IPS-18a (cell line): ENCODE results near the gene ARHGAP25.

Experiments used
- H3K27ac ChIP-seq: one replicate; pipeline ENCODE4 v1.5.1; 2013; ENCODE audit warnings: low read length
- H3K27me3 ChIP-seq: one replicate; pipeline ENCODE4 v1.6.1; 2013; ENCODE audit warnings: mild to moderate bottlenecking, low read length; ENCODE audit not compliant: control insufficient read depth, insufficient read depth
- H3K36me3 ChIP-seq: one replicate; pipeline ENCODE4 v1.6.1; 2013; ENCODE audit warnings: low read depth, low read length; ENCODE audit not compliant: control insufficient read depth
- H3K4me1 ChIP-seq: one replicate; pipeline ENCODE4 v1.6.1; 2013; ENCODE audit warnings: low read depth, low read length; ENCODE audit not compliant: control insufficient read depth
- H3K4me3 ChIP-seq: one replicate; pipeline ENCODE4 v1.5.1; 2013; ENCODE audit warnings: low read length
- H3K9ac ChIP-seq: one replicate; pipeline ENCODE4 v1.6.1; 2013; ENCODE audit warnings: mild to moderate bottlenecking, low read length, moderate library complexity
- H3K9me3 ChIP-seq: one replicate; pipeline ENCODE4 v1.6.1; 2013; ENCODE audit warnings: low read depth, low read length; ENCODE audit not compliant: control insufficient read depth

Gene ARHGAP25

GRCh38 chr2:68737711-68738110, 3.1 kb downstream of the ARHGAP25 start:
- Histone ChIP-seq H3K9me3 (no peaks in the 10 kb centered on the region), H3K9ac (no peak overlapping the region), H3K4me3 (no peak overlapping the region), H3K4me1 (no peaks in the 10 kb centered on the region), H3K27me3 (no peaks in the 10 kb centered on the region), H3K27ac (no peak overlapping the region), H3K36me3 (no peaks in the 10 kb centered on the region)

GRCh38 chr2:68738906-68739594, 4.4 kb downstream of the ARHGAP25 start:
- no peaks in the 10 kb centered on the region for H3K36me3 ChIP-seq
- H3K4me3 ChIP-seq, result no peak overlapping the region
- H3K9ac ChIP-seq, result no peak overlapping the region
- no peaks in the 10 kb centered on the region for H3K27me3 ChIP-seq
- no peak overlapping the region for H3K27ac ChIP-seq
- no peaks in the 10 kb centered on the region for H3K9me3 ChIP-seq
- no peaks in the 10 kb centered on the region for H3K4me1 ChIP-seq

- H3K4me1 ChIP-seq, result peaks cover 7% of the 10 kb centered on the region
Measured at GRCh38 chr2:68739595-68740399, 5.2 kb downstream of the ARHGAP25 start.

GRCh38 chr2:68740400-68740914, 5.8 kb downstream of the ARHGAP25 start:
- no peak overlapping the region for H3K27ac ChIP-seq
- no peak overlapping the region for H3K9ac ChIP-seq

More at GRCh38 chr2:68739595-68740399, 5.2 kb downstream of the ARHGAP25 start:
- H3K9ac ChIP-seq, result no peak overlapping the region
- H3K27ac ChIP-seq, result no peak overlapping the region
- no peaks in the 10 kb centered on the region for H3K9me3 ChIP-seq
- no peaks in the 10 kb centered on the region for H3K27me3 ChIP-seq
- H3K4me3 ChIP-seq, result no peak overlapping the region
- H3K36me3 ChIP-seq, result no peaks in the 10 kb centered on the region

GRCh38 chr2:68741238-68741637, 6.6 kb downstream of the ARHGAP25 start:
- Histone ChIP-seq H3K36me3 (no peaks in the 10 kb centered on the region), H3K27ac (no peak overlapping the region), H3K9me3 (no peaks in the 10 kb centered on the region), H3K27me3 (no peaks in the 10 kb centered on the region), H3K9ac (no peak overlapping the region), H3K4me3 (no peak overlapping the region), H3K4me1 (peaks cover 8% of the 10 kb centered on the region)

More at GRCh38 chr2:68740400-68740914, 5.8 kb downstream of the ARHGAP25 start:
- Histone ChIP-seq H3K27me3 (no peaks in the 10 kb centered on the region), H3K4me1 (peaks cover 8% of the 10 kb centered on the region), H3K4me3 (no peak overlapping the region), H3K36me3 (no peaks in the 10 kb centered on the region), H3K9me3 (no peaks in the 10 kb centered on the region)

GRCh38 chr2:68741805-68742306, 7.2 kb downstream of the ARHGAP25 start:
- Histone ChIP-seq H3K4me3 (no peak overlapping the region), H3K9me3 (no peaks in the 10 kb centered on the region), H3K27me3 (no peaks in the 10 kb centered on the region), H3K36me3 (no peaks in the 10 kb centered on the region), H3K4me1 (peaks cover 8% of the 10 kb centered on the region), H3K9ac (no peak overlapping the region), H3K27ac (no peak overlapping the region)

GRCh38 chr2:68742626-68743415, 8.2 kb downstream of the ARHGAP25 start:
- Histone ChIP-seq H3K27me3 (no peaks in the 10 kb centered on the region), H3K36me3 (no peaks in the 10 kb centered on the region), H3K4me3 (no peak overlapping the region), H3K4me1 (peaks cover 8% of the 10 kb centered on the region), H3K27ac (no peak overlapping the region), H3K9me3 (no peaks in the 10 kb centered on the region), H3K9ac (no peak overlapping the region)

- H3K4me3 ChIP-seq, result no peak overlapping the region
- H3K4me1 ChIP-seq, result peaks cover 8% of the 10 kb centered on the region
- H3K9me3 ChIP-seq, result no peaks in the 10 kb centered on the region
- no peaks in the 10 kb centered on the region for H3K36me3 ChIP-seq
- no peak overlapping the region for H3K9ac ChIP-seq
- H3K27ac ChIP-seq, result no peak overlapping the region
- H3K27me3 ChIP-seq, result no peaks in the 10 kb centered on the region
Measured at GRCh38 chr2:68743531-68743930, 8.9 kb downstream of the ARHGAP25 start.

GRCh38 chr2:68744366-68744912, 9.8 kb downstream of the ARHGAP25 start:
- no peaks in the 10 kb centered on the region for H3K36me3 ChIP-seq
- H3K9ac ChIP-seq, result no peak overlapping the region
- no peak overlapping the region for H3K4me3 ChIP-seq
- no peak overlapping the region for H3K27ac ChIP-seq
- peaks cover 8% of the 10 kb centered on the region for H3K4me1 ChIP-seq
- H3K27me3 ChIP-seq, result no peaks in the 10 kb centered on the region
- H3K9me3 ChIP-seq, result no peaks in the 10 kb centered on the region

- Histone ChIP-seq H3K36me3 (no peaks in the 10 kb centered on the region), H3K27ac (no peak overlapping the region), H3K9me3 (no peaks in the 10 kb centered on the region), H3K9ac (no peak overlapping the region), H3K4me3 (no peak overlapping the region), H3K4me1 (peaks cover 8% of the 10 kb centered on the region), H3K27me3 (no peaks in the 10 kb centered on the region)
Measured at GRCh38 chr2:68745006-68745405, 10.4 kb downstream of the ARHGAP25 start.

- no peak overlapping the region for H3K9ac ChIP-seq
- no peak overlapping the region for H3K27ac ChIP-seq
- H3K27me3 ChIP-seq, result no peaks in the 10 kb centered on the region
- no peaks in the 10 kb centered on the region for H3K36me3 ChIP-seq
- H3K4me3 ChIP-seq, result no peak overlapping the region
- peaks cover 8% of the 10 kb centered on the region for H3K4me1 ChIP-seq
- no peaks in the 10 kb centered on the region for H3K9me3 ChIP-seq
Measured at GRCh38 chr2:68746408-68746807, 11.8 kb downstream of the ARHGAP25 start.
